ENCODE data around the gene DAAM2. TPM values are rescaled to one million over a fixed set of nuclear protein-coding genes. Genes with fewer than 3 reads are reported as not detected.
A peak's percentile ranks its signal among the peaks of the same experiment; 100 is the strongest.

Gene DAAM2
- 23.2 TPM for polyA plus RNA-seq (2013, experiment 1 of 2)
- polyA plus RNA-seq (2013, experiment 2 of 2), result 19.4 TPM

- 3 to 5% methylated on average over 50 to 52 of the region's 55 CpGs for WGBS, 2 experiments (ENCODE audit: insufficient coverage in 2 of 2)
- no peaks in the 10 kb centered on the region for H3K9me3 ChIP-seq (ENCODE audit: control insufficient read depth, low read length)
- peak within 1 kb of the TSS; percentile 41 for H3K4me3 ChIP-seq (ENCODE audit: extremely low read depth, insufficient read depth, low read length, poor library complexity, severe bottlenecking)
- no peaks in the 10 kb centered on the region for H3K36me3 ChIP-seq (ENCODE audit: control insufficient read depth, insufficient read depth, low read length)
- H3K4me1 ChIP-seq (ENCODE audit: control insufficient read depth, insufficient read depth, low read length, poor library complexity, severe bottlenecking), result peaks cover 17% of the 10 kb centered on the region
- H3K27ac ChIP-seq (ENCODE audit: low read depth, low read length, severe bottlenecking), result no peak within 1 kb of the TSS
These were observed at the start of gene DAAM2 for GRCh38 chr6:39791850-39792539. Gene DAAM2, plus strand, starts transcription at chr6:39792376. Its CDS starts 63,927 bp downstream, at chr6:39856303.

- Histone ChIP-seq H3K4me3 (ENCODE audit: extremely low read depth, insufficient read depth, low read length, poor library complexity, severe bottlenecking) (no peak overlapping the region), H3K9me3 (ENCODE audit: control insufficient read depth, low read length) (no peaks in the 10 kb centered on the region), H3K27ac (ENCODE audit: low read depth, low read length, severe bottlenecking) (no peak overlapping the region), H3K4me1 (ENCODE audit: control insufficient read depth, insufficient read depth, low read length, poor library complexity, severe bottlenecking) (no peaks in the 10 kb centered on the region), H3K36me3 (ENCODE audit: control insufficient read depth, insufficient read depth, low read length) (no peaks in the 10 kb centered on the region)
- WGBS, 2 experiments (ENCODE audit: insufficient coverage in 2 of 2), result no CpG with 5 or more reads among the region's 3 CpGs
These were observed 45.4 kb upstream of the DAAM2 start for GRCh38 chr6:39746795-39747194.

DNA sequence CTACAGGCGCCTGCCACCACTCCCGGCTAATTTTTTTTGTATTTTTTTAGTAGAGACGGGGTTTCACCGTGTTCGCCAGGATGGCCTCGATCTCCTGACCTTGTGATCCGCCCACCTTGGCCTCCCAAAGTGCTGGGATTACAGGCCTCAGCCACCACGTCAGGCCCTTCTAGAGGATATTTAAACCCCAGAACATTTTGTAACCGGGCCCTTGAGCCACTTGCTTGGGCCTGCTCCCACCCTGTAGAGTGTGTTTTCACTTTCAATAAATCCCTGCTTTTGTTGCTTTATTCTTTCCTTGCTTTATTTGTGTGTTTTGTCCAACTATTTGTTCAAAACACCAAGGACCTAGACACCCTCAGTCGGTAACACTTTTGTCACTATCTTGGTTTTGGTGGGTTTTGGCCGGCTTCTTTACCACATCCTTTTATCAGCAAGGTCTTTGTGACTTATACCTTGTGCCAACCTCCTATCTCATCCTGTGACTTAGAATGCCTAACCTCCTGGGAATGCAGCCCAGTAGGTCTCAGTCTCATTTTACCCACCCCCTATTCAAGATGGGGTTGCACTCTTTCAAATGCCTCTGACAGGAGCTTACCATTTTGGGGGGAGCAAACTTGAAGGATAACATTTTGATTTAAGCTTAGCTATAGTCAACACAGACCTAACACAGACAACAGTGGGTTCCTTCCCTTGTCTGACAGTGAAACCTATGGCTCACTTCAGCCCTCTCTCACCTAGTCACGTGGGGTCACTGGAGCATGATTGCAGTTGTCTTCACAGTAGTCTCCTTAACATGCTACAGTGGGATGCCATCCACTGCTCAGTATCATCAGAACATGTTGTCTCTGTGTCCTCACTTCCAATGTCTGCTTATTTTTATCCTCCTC, 39.1 kb upstream of the DAAM2 start:
- H3K27ac ChIP-seq (ENCODE audit: low read depth, low read length, severe bottlenecking), result no peak overlapping the region
- 93 to 96% methylated on average over 10 to 12 of the region's 12 CpGs for WGBS, 2 experiments (ENCODE audit: insufficient coverage in 2 of 2)

DNA sequence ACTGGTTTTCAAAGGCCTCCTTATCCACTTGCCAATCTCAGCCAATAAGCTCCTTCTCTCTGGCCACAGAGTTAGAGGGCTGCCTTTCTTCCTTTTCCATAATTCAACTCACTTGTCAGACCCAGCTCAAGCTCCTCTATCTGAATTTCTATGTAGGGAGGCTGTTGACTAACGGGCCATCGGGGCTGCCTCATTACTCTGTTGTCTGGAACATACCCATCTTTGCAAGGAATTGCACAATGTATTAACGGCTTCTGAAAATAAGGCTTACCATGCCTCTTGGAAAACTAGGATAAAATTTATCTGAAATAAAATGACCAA, 38.5 kb upstream of the DAAM2 start:
- Histone ChIP-seq H3K9me3 (ENCODE audit: control insufficient read depth, low read length) (no peaks in the 10 kb centered on the region), H3K27ac (ENCODE audit: low read depth, low read length, severe bottlenecking) (no peak overlapping the region), H3K4me1 (ENCODE audit: control insufficient read depth, insufficient read depth, low read length, poor library complexity, severe bottlenecking) (no peaks in the 10 kb centered on the region), H3K4me3 (ENCODE audit: extremely low read depth, insufficient read depth, low read length, poor library complexity, severe bottlenecking) (no peak overlapping the region), H3K36me3 (ENCODE audit: control insufficient read depth, insufficient read depth, low read length) (no peaks in the 10 kb centered on the region)
- WGBS, 2 experiments (ENCODE audit: insufficient coverage in 2 of 2), result 87% methylated on average over 2 of the region's 3 CpGs; no CpG with 5 or more reads in 1 of the 2 experiments

More for the DNA sequence above, 39.1 kb upstream of the DAAM2 start:
- no peaks in the 10 kb centered on the region for H3K36me3 ChIP-seq (ENCODE audit: control insufficient read depth, insufficient read depth, low read length)
- no peak overlapping the region for H3K4me3 ChIP-seq (ENCODE audit: extremely low read depth, insufficient read depth, low read length, poor library complexity, severe bottlenecking)
- no peaks in the 10 kb centered on the region for H3K4me1 ChIP-seq (ENCODE audit: control insufficient read depth, insufficient read depth, low read length, poor library complexity, severe bottlenecking)
- no peaks in the 10 kb centered on the region for H3K9me3 ChIP-seq (ENCODE audit: control insufficient read depth, low read length)

GRCh38 chr6:39754514-39755115, 37.6 kb upstream of the DAAM2 start:
- Histone ChIP-seq H3K4me1 (ENCODE audit: control insufficient read depth, insufficient read depth, low read length, poor library complexity, severe bottlenecking) (peaks cover 4% of the 10 kb centered on the region), H3K36me3 (ENCODE audit: control insufficient read depth, insufficient read depth, low read length) (no peaks in the 10 kb centered on the region), H3K9me3 (ENCODE audit: control insufficient read depth, low read length) (no peaks in the 10 kb centered on the region), H3K27ac (ENCODE audit: low read depth, low read length, severe bottlenecking) (no peak overlapping the region), H3K4me3 (ENCODE audit: extremely low read depth, insufficient read depth, low read length, poor library complexity, severe bottlenecking) (no peak overlapping the region)
- WGBS, 2 experiments (ENCODE audit: insufficient coverage in 2 of 2), result 97 to 100% methylated on average over 3 of the region's 5 CpGs

DNA sequence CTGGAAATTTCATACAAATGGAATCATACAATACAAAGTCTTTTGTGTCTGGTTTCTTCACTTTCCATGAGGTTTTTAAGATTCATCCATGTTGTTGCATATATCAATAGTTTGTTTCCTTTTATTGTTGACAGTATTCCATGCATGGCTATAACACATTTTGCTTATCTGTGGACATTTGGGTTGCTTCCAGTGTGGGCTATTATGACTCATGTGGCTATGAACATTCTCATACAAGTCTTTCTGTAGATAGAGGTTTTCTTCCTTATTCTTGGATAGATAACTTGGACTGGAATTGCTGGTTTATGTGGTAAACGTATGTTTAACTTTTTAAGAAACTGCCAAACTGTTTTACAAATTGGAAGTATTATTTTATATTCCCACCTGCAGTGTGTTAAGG, 36.9 kb upstream of the DAAM2 start:
- Histone ChIP-seq H3K27ac (ENCODE audit: low read depth, low read length, severe bottlenecking) (no peak overlapping the region), H3K4me3 (ENCODE audit: extremely low read depth, insufficient read depth, low read length, poor library complexity, severe bottlenecking) (no peak overlapping the region), H3K9me3 (ENCODE audit: control insufficient read depth, low read length) (no peaks in the 10 kb centered on the region), H3K4me1 (ENCODE audit: control insufficient read depth, insufficient read depth, low read length, poor library complexity, severe bottlenecking) (peaks cover 5% of the 10 kb centered on the region), H3K36me3 (ENCODE audit: control insufficient read depth, insufficient read depth, low read length) (no peaks in the 10 kb centered on the region)
- no CpG with 5 or more reads among the region's 1 CpG for WGBS, 2 experiments (ENCODE audit: insufficient coverage in 2 of 2)

- no peak overlapping the region for H3K4me3 ChIP-seq (ENCODE audit: extremely low read depth, insufficient read depth, low read length, poor library complexity, severe bottlenecking)
- WGBS, 2 experiments (ENCODE audit: insufficient coverage in 2 of 2), result 69 to 97% methylated on average over 2 of the region's 2 CpGs
- H3K27ac ChIP-seq (ENCODE audit: low read depth, low read length, severe bottlenecking), result no peak overlapping the region
- H3K9me3 ChIP-seq (ENCODE audit: control insufficient read depth, low read length), result no peaks in the 10 kb centered on the region
- H3K36me3 ChIP-seq (ENCODE audit: control insufficient read depth, insufficient read depth, low read length), result no peaks in the 10 kb centered on the region
- peaks cover 5% of the 10 kb centered on the region for H3K4me1 ChIP-seq (ENCODE audit: control insufficient read depth, insufficient read depth, low read length, poor library complexity, severe bottlenecking)
These were observed 35.6 kb upstream of the DAAM2 start for GRCh38 chr6:39756582-39756981.

GRCh38 chr6:39758905-39759605, 33.1 kb upstream of the DAAM2 start:
- peaks cover 5% of the 10 kb centered on the region for H3K4me1 ChIP-seq (ENCODE audit: control insufficient read depth, insufficient read depth, low read length, poor library complexity, severe bottlenecking)
- H3K36me3 ChIP-seq (ENCODE audit: control insufficient read depth, insufficient read depth, low read length), result no peaks in the 10 kb centered on the region
- H3K9me3 ChIP-seq (ENCODE audit: control insufficient read depth, low read length), result no peaks in the 10 kb centered on the region
- H3K27ac ChIP-seq (ENCODE audit: low read depth, low read length, severe bottlenecking), result no peak overlapping the region
- no peak overlapping the region for H3K4me3 ChIP-seq (ENCODE audit: extremely low read depth, insufficient read depth, low read length, poor library complexity, severe bottlenecking)
- WGBS, 2 experiments (ENCODE audit: insufficient coverage in 2 of 2), result no CpG with 5 or more reads among the region's 2 CpGs

DNA sequence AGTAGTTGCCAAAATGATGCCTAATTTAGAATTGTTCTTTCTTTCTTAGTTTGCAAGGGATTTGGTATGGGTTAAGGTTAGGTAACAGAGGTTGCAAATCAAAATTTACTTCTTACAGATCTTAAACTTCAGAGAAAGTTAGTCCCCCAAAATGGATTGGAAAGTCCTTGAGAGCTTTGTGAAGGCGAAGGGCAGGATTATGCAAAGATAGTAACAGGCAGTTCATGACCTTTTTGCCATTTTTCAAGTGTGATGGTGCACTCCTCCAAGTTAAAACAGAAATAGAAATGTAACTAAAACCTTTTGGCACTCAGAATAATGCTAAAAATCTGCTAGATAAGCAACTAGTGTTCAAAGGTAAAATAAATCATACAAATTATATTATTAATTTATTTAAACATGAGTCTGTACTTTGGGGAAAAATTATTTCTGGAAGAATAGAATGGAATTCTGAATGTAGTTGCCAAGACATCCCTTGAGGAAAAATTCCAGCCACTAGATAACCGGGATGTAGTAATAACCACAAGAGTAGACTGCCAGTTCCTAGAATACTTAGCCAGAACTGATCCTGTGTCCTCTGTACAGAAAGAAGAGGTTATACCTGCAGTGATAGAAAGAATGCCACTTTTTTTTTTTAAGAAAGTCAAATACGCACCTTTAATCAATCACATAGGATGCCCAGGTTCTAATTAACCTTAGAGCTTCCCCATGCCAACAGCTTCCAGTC, 31.8 kb upstream of the DAAM2 start:
- WGBS, 2 experiments (ENCODE audit: insufficient coverage in 2 of 2), result 89 to 100% methylated on average over 1 to 3 of the region's 3 CpGs
- no peak overlapping the region for H3K4me3 ChIP-seq (ENCODE audit: extremely low read depth, insufficient read depth, low read length, poor library complexity, severe bottlenecking)
- peaks cover 5% of the 10 kb centered on the region for H3K4me1 ChIP-seq (ENCODE audit: control insufficient read depth, insufficient read depth, low read length, poor library complexity, severe bottlenecking)
- no peak overlapping the region for H3K27ac ChIP-seq (ENCODE audit: low read depth, low read length, severe bottlenecking)
- no peaks in the 10 kb centered on the region for H3K36me3 ChIP-seq (ENCODE audit: control insufficient read depth, insufficient read depth, low read length)
- no peaks in the 10 kb centered on the region for H3K9me3 ChIP-seq (ENCODE audit: control insufficient read depth, low read length)
